Thoracic aorta (tissue), 2 donors: ENCODE data around the gene LAMA5. TPM values are rescaled to one million over a fixed set of nuclear protein-coding genes. Genes with fewer than 3 reads are reported as not detected.

Experiments
- ATAC-seq: fragments of 150-250 bp; one replicate; pipeline ENCODE4 v1.8.0; 2017; ENCODE audit warnings: low read depth; ENCODE audit not compliant: insufficient number of reproducible peaks, low FRiP score
- DNase-seq: peaks from one replicate; pipeline ENCODE4 v3.0.0-alpha.2; 2020; ENCODE audit warnings: low spot score
- H3K27ac ChIP-seq, 2 donors: fragments of 200-600 bp; sonication (generic); 1 replicate in 1 of 2; 2 replicates in 1 of 2; pipeline ENCODE4 v1.5.1; 2016; ENCODE audit warnings: mild to moderate bottlenecking in 2 of 2, moderate library complexity in 2 of 2
- H3K27me3 ChIP-seq: fragments of 200-600 bp; sonication (generic); replicated peaks from 2 replicates; pipeline ENCODE4 v1.6.0; 2016; ENCODE audit warnings: mild to moderate bottlenecking; ENCODE audit not compliant: insufficient read depth
- H3K36me3 ChIP-seq: fragments of 200-600 bp; sonication (generic); one replicate; pipeline ENCODE4 v1.5.1; 2016
- H3K4me1 ChIP-seq, 2 donors: fragments of 200-600 bp; sonication (generic); 1 replicate in 1 of 2; 2 replicates in 1 of 2; pipeline versions ENCODE4 v1.5.1 to v1.6.0; 2016; ENCODE audit warnings: low read depth in 2 of 2, mild to moderate bottlenecking in 1 of 2; ENCODE audit not compliant: control insufficient read depth in 1 of 2
- H3K4me3 ChIP-seq: fragments of 200-600 bp; sonication (generic); 2 replicates; pipeline ENCODE4 v1.5.1; 2016; ENCODE audit warnings: mild to moderate bottlenecking
- H3K9me3 ChIP-seq: fragments of 200-600 bp; sonication (generic); 2 replicates; pipeline ENCODE4 v1.5.1; 2016
- CTCF ChIP-seq: fragments of 200-600 bp; sonication (generic); IDR thresholded peaks from one replicate; pipeline ENCODE4 v1.5.1; 2019; ENCODE audit warnings: antibody characterized with exemption
- total RNA-seq, 2 donors: library from RNA; depleted of rRNA; stranded (reverse); fragments of >200 nt; gene quantifications; one replicate each; pipeline versions ENCODE4 v1.1.0 to v1.2.3, GENCODE V29; 2016

The LAMA5 gene
- total RNA-seq, 2 donors from 2014 or later: 289 to 333 TPM

- Histone ChIP-seq H3K27me3 (no peaks in the 10 kb centered on the region), H3K27ac (no peak overlapping the region), H3K4me1 (peaks cover 13 to 29% of the 10 kb centered on the region in 2 donors), H3K36me3 (peaks cover 64% of the 10 kb centered on the region), H3K9me3 (no peaks in the 10 kb centered on the region), H3K4me3 (no peak overlapping the region)
- DNase-seq (no peak), ATAC-seq (no peak)
- no peak for TF ChIP-seq CTCF
Measured at GRCh38 chr20:62308102-62308822, 58.9 kb downstream of the LAMA5 start.

- H3K4me3 ChIP-seq: no peak overlapping the region
- no peak overlapping the region for H3K27ac ChIP-seq
- no peak for DNase-seq
- ATAC-seq: no peak
- peaks cover 58% of the 10 kb centered on the region for H3K36me3 ChIP-seq
- no peaks in the 10 kb centered on the region for H3K9me3 ChIP-seq
- no peaks in the 10 kb centered on the region for H3K27me3 ChIP-seq
- H3K4me1 ChIP-seq: peaks cover 13 to 29% of the 10 kb centered on the region in 2 donors
- no peak for TF ChIP-seq CTCF
Measured at GRCh38 chr20:62307226-62308101, 59.6 kb downstream of the LAMA5 start.

GRCh38 chr20:62306414-62307187 lies 60.5 kb downstream of the LAMA5 start:
- no peaks in the 10 kb centered on the region for H3K9me3 ChIP-seq
- DNase-seq (no peak), ATAC-seq (no peak)
- H3K4me3 ChIP-seq: no peak overlapping the region
- H3K36me3 ChIP-seq: peaks cover 58% of the 10 kb centered on the region
- H3K27me3 ChIP-seq: no peaks in the 10 kb centered on the region
- no peak for TF ChIP-seq CTCF
- H3K4me1 ChIP-seq: peaks cover 13 to 29% of the 10 kb centered on the region in 2 donors
- no peak overlapping the region for H3K27ac ChIP-seq

GRCh38 chr20:62305765-62306413 lies 61.2 kb downstream of the LAMA5 start:
- Histone ChIP-seq H3K4me3 (no peak overlapping the region), H3K4me1 (peaks cover 13 to 29% of the 10 kb centered on the region in 2 donors), H3K9me3 (no peaks in the 10 kb centered on the region), H3K36me3 (peaks cover 51% of the 10 kb centered on the region), H3K27me3 (no peaks in the 10 kb centered on the region), H3K27ac (no peak overlapping the region)
- TF ChIP-seq CTCF: no peak
- no peak for ATAC-seq
- no peak for DNase-seq
